HFFc6 (cell line): ENCODE results near the gene SLC44A5. TPM values are rescaled to one million over a fixed set of nuclear protein-coding genes. Genes with fewer than 3 reads are reported as not detected.

Experiments
- DNase-seq: peaks from one replicate; pipeline ENCODE4 v3.0.0-alpha.2; 2018
- H3K27ac Mint-ChIP-seq: 2 replicates; pipeline ENCODE4 v1.8.0; 2020; ENCODE audit warnings: mild to moderate bottlenecking, mixed read lengths
- H3K27me3 Mint-ChIP-seq: 2 replicates; pipeline ENCODE4 v1.8.0; 2021; ENCODE audit warnings: mild to moderate bottlenecking, moderate library complexity, mixed read lengths; ENCODE audit not compliant: insufficient read depth
- H3K36me3 Mint-ChIP-seq: 2 replicates; pipeline ENCODE4 v1.8.0; 2021; ENCODE audit warnings: low read depth, mixed read lengths
- H3K4me1 Mint-ChIP-seq: 2 replicates; pipeline ENCODE4 v1.8.0; 2020; ENCODE audit warnings: low read depth, mixed read lengths
- H3K4me3 Mint-ChIP-seq: 2 replicates; pipeline ENCODE4 v1.8.0; 2020; ENCODE audit warnings: mild to moderate bottlenecking, moderate library complexity, mixed read lengths
- H3K9me3 Mint-ChIP-seq: 2 replicates; pipeline ENCODE4 v1.8.0; 2020; ENCODE audit warnings: mild to moderate bottlenecking, mixed read lengths
- CTCF ChIP-seq: fragments of 200-600 bp; sonication (generic); IDR thresholded peaks from 2 replicates; pipeline ENCODE4 v1.5.0; 2021; ENCODE audit warnings: antibody characterized with exemption, mild to moderate bottlenecking
- total RNA-seq, 6 experiments: library from RNA; stranded (reverse); fragmentation: NEBNext Ultra II Directional; extraction: Animal tissue kit (Norgen Biotek cat#: 25700); gene quantifications; 2 replicates in 1 of 6; 3 replicates in 5 of 6; pipeline ENCODE4 v1.2.3, GENCODE V29; 2021

The SLC44A5 gene
- total RNA-seq, 6 experiments from 2014 or later: not detected

- Mint-ChIP-seq H3K36me3 (peaks cover 6% of the 10 kb centered on the region), H3K4me1 (no peaks in the 10 kb centered on the region), H3K9me3 (peaks cover 35% of the 10 kb centered on the region), H3K27ac (no peak overlapping the region), H3K4me3 (no peak overlapping the region), H3K27me3 (peaks cover 2% of the 10 kb centered on the region; the same call in 1 of the 2 replicates)
- no peak for TF ChIP-seq CTCF
- DNase-seq: no peak
Observed at GRCh38 chr1:75548721-75549480, 62.0 kb downstream of the SLC44A5 start.

DNA sequence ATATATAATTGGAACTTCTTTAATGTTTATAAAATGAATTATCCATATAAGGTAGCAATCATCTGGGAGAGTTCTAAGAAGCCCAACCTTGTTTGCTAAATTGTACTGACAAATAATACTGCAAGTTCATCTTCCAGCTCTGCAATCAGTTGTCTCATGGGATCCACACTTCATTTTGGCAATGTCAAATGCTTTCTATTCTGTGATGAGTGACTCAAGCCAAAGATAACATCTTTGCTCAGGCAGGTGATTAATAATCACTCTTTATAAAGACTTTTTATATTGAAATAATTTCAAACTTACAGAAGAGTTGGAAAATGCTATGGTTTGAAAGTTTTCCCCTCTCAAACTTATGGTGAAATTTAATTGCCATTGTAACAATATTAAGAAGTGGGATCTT is 67.2 kb downstream of the SLC44A5 start:
- H3K36me3 Mint-ChIP-seq: peaks cover 6% of the 10 kb centered on the region
- H3K9me3 Mint-ChIP-seq: peaks cover 18% of the 10 kb centered on the region
- TF ChIP-seq CTCF: no peak
- H3K27ac Mint-ChIP-seq: no peak overlapping the region
- H3K4me1 Mint-ChIP-seq: no peaks in the 10 kb centered on the region
- no peak for DNase-seq
- H3K4me3 Mint-ChIP-seq: no peak overlapping the region
- peaks cover 2% of the 10 kb centered on the region; the same call in 1 of the 2 replicates for H3K27me3 Mint-ChIP-seq

GRCh38 chr1:75542818-75543570 is 67.9 kb downstream of the SLC44A5 start:
- Mint-ChIP-seq H3K4me1 (no peaks in the 10 kb centered on the region), H3K36me3 (peaks cover 6% of the 10 kb centered on the region), H3K27me3 (peaks cover 2% of the 10 kb centered on the region; the same call in 1 of the 2 replicates), H3K9me3 (peaks cover 18% of the 10 kb centered on the region), H3K4me3 (no peak overlapping the region), H3K27ac (no peak overlapping the region)
- no peak for DNase-seq
- no peak for TF ChIP-seq CTCF

- DNase-seq: no peak
- no peak overlapping the region for H3K4me3 Mint-ChIP-seq
- peaks cover 23% of the 10 kb centered on the region for H3K9me3 Mint-ChIP-seq
- H3K27ac Mint-ChIP-seq: no peak overlapping the region
- H3K4me1 Mint-ChIP-seq: no peaks in the 10 kb centered on the region
- no peak for TF ChIP-seq CTCF
- no peaks in the 10 kb centered on the region for H3K36me3 Mint-ChIP-seq
- no peaks in the 10 kb centered on the region for H3K27me3 Mint-ChIP-seq
Observed at GRCh38 chr1:75539230-75540116, 71.4 kb downstream of the SLC44A5 start.

GRCh38 chr1:75533085-75533484 is 77.8 kb downstream of the SLC44A5 start:
- Mint-ChIP-seq H3K27me3 (no peaks in the 10 kb centered on the region), H3K9me3 (peaks cover 33% of the 10 kb centered on the region), H3K4me3 (no peak overlapping the region), H3K27ac (no peak overlapping the region), H3K36me3 (no peaks in the 10 kb centered on the region), H3K4me1 (no peaks in the 10 kb centered on the region)
- no peak for DNase-seq
- no peak for TF ChIP-seq CTCF
